Myocyte (in vitro differentiated cells): Measurements from ENCODE around the gene ATF1. TPM values are rescaled to one million over a fixed set of nuclear protein-coding genes. Genes with fewer than 3 reads are reported as not detected.

Source experiments
- DNase-seq: peaks from one replicate; pipeline ENCODE4 v3.0.0-alpha.2; 2012; ENCODE audit warnings: low read depth
- polyA plus RNA-seq: library from polyadenylated mRNA; unstranded; fragments of >200 nt; gene quantifications from one replicate; pipeline ENCODE4 v1.2.1, GENCODE V29; 2012; ENCODE audit warnings: missing spikeins
- total RNA-seq: library from RNA; depleted of rRNA; stranded (reverse); fragments of >200 nt; gene quantifications from 2 replicates; pipeline ENCODE4 v1.2.3, GENCODE V29; 2014

The ATF1 gene
- 19.2 and 27.3 TPM in 2 replicates for total RNA-seq
- 24.3 TPM for polyA plus RNA-seq

DNA sequence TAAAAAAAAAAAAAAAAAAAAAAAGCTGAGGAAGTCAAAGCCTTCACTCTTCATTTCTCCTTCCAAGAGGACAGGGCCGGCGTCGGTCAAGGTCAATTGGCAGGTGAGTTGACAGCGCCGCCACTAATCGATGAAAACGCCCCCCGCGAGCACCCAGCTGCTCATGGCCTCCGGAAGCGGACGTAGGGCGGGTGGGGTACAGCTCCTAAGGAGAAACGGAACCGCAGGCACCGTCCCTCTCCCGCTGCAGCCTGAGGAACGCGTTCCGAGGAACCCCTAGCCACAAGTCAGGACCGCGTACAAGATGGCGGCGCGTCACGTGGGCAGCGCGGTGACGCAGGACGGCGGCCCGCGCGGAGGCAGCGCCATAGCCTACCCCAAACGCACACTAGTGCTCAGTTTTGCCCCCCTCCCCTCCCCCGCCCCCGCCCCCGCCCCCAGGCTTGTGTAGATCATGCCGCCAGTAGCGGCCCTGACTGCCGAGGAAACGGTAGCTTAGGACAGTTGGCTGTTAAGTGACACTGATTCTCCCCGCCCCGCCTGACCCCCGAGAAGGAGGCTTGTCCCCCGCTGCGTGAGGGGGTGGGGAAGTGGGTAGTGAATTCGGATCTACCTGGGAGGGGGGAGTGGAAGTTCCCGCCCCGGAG, at the start of gene ATF1:
ATF1 (plus strand) TSS at position 463 of the 647 bp plus-strand sequence. CDS start 16,045 bp downstream, outside the sequence.
- peak; percentile 92 for DNase-seq

DNA sequence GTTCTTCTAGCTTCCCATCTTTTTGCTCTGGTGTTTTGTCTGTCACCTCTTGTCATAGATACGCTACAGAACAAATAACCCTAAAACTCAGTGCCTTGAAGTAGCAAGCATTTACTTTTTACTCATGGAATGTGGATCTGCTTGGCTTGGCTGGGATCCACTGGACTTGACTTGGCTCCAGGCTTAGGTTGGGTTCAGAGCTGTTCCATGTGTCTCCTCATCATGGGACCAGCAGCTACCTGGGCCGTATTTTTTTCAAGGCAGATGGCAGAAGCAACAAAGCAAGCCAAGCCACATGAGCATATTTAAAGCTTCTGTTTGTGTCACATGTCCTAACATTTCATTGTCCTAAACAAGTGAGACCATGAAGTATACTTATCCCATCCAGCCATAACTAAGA, 48.7 kb upstream of the ATF1 start:
- peak; percentile 14 for DNase-seq

DNA sequence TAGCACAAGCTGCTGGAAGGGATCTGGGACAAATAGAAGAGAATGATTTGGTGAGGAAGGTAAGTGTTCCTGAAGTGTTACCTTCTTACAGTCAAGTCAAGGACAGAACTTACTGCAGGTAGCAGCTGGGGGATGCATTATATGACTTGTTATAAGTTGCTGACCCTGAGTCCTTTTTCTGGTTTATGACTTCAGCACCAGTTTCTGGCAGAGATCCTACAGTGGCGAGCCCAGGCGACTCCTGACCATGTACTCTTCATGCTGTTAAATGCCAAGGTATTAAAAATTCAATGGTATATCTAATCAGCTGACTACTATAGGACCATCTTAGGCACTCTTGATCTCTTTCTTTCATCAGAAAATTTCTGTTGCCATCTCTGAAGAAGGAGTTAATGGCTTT, 45.1 kb upstream of the ATF1 start:
- DNase-seq: no peak

DNA sequence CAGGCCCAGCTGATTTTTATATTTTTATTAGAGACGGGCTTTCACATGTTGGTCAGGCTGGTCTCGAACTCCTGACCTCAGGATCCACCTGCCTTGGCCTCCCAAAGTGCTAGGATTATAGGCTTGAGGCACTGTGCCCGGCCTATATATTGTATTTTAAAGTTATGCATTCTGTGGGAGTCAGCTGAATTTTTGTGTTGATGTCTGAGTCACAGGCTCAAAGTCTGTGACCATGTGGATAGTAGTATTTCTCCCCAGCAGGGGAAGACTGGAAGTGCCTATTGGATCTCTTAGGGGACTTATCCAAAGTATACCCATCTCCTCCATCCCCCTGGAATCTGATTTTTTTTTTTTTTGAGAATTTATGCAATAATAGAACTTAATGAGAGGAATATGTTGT, 43.8 kb upstream of the ATF1 start:
- no peak for DNase-seq

DNA sequence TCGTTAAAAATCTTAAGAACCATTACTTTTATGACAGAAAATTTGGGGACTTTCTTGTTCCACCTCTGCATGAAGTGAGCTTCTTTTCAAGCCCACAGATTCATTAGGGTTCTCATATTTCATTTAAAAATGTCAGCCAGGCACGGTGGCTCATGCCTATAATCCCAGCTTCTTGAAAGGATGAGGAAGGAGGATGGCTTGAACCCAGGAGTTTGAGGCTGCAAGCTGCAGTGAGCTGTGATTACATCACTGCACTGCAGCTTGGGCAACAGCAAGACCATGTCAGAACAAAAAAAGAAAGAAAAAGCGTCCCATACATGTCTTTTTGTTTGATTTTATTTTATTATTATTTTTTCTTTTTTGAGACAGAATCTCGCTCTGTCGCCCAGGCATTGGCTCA, 43.4 kb upstream of the ATF1 start:
- DNase-seq: no peak

DNA sequence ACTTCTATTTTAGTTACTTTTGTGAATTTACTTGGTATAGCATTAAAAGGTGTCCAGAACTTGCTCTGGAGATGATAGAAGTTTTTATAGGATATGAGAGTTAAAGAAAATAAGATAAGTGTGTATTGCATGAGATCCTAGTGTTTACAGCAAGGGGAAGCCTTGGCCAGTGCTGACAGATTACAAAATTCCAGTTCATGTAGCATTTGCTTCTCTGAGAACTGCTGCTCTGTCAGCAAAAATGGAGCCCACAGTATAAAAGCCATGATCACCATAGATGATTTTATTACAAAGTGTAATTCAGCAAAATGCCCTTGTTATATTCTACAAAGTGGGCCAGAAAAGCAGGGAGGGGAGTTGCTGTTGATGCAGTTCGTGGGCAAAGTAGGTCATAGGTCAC, 40.0 kb upstream of the ATF1 start:
- no peak for DNase-seq

DNA sequence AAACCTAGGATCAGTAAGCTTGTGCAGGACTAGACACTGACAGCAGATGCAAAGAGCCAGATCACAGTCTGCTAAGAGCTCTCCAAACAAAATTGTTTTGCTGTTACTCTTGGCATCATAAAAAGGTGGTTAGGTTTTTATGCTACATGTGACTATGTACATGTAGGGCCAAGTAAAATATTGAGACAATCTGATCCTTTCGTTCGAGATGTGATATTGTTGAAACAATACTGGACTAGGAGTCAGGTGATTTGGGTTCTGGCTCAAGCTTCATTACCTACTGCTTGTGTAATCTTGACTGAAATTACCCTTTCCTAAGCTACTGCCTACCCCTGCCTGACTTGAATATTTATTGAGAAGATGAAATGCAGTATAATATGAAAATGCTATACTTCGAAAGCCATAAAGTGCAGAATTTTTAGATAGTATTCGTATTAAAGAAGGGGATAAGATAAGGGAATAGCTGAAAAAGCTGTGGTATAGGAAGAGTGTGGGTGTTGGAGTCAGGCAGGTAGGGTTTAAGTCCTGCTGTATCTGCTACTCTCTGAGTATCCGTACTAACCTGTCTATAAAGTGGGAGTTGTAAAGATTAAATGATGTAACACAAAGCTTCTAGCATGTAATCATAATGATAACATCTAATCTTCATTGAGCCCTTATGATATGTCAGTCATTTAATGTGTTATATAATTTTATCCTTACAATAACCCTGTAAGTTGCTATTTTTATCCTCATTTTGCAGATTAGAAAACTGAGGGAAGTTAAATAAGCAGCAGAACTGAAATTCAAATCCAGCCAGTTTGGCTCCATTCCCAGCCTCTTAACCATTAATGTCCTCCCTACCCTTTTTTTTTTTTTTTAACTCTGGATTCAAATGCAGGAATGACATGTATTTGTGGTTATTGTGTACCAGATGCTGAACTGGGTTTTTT, 38.6 kb upstream of the ATF1 start:
- DNase-seq: peak; percentile 17

DNA sequence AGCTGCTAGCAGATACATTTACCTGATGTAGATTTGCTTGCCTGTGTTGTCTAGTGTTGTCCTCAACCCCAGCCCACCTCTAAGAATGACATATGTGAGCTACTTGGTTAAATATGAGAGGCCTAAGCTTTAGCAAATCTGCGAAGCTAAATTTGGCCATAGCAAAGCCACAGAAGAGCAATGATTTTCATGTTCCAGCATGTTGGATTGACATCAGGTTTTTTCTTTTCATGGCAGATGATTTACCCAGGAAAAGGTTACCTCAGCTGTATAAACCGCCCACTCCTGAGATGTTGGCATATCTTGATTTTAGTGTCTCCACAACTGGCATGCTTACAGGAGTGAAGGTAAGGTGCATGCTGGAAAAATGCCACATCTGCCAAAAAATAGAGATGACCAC, 36.4 kb upstream of the ATF1 start:
- no peak for DNase-seq

DNA sequence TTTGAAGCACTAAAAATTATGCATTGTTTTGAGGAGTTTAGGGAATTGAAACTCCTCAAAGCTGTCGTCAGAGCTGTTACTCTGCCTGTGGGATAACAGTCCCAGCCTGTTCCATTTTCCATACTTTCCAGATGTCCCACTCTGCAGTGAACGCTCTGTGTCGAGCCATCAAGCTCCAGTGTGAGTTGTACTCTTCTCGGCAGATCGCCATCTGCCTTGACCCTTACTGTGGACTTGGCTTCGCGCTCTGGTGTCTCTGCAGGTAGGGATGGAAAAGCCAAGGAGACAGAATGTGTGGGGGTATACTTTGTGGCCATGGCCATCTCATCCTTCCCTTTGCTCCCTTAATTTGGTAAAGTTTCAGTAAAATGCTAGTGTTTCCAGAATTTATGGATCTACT, 35.5 kb upstream of the ATF1 start:
- DNase-seq: no peak

DNA sequence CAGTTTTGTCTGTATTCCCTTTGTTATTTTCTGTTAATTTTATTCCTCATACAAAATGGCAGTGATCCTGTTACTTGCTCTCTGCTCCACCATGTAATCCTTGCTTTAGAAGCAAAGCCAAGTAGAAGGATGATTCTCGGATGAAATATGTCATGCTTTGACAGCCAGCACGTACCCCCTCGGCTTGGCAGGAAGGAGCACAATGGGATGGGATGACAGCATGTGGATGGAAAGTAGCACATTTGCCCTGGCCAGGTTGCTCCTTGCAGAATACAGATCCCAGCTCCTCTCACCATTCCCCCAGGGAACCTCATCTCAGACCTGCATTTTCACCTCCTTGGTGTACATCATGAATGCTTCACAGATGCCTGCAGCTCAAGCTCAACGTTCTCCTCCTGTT, 35.1 kb upstream of the ATF1 start:
- no peak for DNase-seq

DNA sequence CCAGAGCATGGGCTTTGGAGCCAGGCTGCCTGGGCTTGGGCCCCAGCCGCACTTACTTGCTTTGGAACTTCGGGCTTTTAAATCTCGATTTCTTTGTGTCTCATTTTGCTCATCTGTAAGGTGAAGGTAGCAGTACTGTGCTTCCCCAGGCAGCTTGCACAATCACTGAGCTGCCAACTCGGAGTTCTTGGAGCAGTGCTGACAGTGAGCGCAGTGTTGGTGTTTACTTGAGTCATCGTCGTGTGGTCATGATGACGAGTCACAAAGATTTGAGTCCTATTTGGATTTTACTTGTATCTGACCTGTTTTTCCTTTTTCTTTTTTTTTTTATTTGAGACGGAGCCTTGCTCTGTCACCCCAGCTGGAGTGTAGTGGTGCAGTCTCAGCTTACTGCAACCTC, 31.3 kb upstream of the ATF1 start:
- DNase-seq: peak; percentile 53

DNA sequence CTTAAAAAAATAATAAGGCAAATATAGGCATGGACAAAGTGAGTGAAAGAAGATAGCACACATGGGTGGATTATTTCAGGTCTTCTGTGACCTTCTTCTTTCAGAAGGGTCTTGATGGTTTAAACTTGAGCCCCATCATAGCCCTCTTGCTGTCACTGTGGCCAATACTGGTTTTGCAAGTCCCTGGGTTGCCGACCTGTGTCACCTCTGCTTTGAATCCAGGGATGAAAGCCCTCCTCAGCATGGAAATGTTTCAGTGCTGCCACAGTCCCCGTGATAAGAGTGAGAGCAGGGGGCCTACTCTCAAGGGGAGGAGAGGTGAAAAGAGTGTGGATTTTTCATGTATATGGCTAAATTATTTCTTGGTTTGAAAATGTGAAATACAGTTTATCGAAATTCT, 30.2 kb upstream of the ATF1 start:
- DNase-seq: no peak

DNA sequence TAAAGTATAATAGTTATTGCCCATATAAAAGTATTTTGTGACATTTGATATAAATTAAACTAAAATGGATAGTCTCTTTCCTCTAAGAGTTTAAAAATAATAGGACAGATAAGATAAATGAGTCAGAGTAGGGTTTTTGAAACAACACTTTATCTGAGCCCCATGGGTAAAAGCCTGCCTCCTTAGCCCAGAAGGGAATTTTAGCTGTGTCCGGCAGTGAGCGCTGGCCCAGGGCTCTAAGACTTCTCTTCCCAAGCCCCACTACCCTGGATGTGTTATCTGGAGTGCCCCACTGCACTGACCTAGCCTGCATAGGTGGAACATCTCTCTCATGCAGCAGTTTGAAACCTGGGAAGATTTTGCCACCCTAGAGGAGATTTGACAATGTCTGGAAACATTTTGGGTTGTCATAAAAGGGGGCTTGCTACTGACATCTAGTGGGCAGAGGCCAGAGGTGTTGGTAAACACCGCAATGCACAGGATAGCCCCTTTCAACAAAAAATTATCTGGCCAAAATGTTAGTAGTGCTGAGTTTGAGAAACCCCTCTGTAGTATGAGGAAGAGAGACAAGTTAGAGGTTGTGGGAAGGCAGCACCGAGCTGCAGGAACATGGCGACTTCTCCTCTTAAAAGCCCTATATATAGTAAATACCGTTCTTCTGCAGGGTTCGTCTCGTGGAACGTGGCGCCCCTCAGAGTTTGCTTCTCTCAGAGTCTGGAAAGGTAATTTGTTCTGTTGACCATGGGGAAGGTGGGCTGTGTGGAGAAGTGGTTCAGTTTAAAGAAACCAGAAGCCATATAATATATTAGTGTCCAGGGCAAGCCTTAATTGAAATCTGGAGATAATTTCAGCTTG, 29.3 kb upstream of the ATF1 start:
- peak; percentile 50 for DNase-seq

DNA sequence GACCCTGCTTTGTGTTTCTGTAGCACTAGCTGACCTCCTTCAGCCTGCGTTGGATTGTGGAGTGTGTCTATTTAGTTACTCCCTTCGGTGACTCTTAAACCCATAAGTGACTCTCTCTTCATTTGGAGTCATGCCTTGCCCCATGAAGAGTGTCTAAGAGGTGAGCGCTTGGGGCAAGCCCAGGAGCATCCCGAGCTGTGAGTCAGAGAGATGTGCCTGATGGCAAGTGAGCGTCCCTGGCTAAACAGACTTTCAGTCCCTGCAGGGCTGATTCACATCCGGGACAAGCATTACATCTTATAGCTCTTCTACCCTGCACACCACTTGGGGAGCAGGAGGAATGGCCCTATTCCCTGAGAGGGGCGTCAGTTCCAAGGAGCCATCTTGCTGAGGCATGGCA, 24.3 kb upstream of the ATF1 start:
- DNase-seq: no peak

DNA sequence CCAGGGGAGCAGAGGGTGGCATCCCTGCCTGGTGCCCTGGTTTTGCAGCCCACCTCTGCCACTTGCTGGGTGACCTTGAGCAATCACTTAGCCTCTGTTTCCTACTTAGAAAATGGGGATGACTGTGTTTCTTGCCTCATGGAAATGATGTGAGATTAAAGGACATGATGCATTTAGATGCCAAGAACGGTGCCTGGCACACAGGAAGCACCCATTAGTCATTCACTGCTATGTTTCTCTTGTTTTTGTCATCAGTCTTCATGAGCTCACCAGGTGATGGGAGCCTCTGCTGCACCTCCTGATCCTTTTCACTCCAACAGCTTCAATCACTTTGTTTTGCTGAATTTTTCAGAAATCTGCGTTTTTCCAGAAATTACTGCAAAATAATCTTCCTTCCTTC, 23.6 kb upstream of the ATF1 start:
- no peak for DNase-seq

DNA sequence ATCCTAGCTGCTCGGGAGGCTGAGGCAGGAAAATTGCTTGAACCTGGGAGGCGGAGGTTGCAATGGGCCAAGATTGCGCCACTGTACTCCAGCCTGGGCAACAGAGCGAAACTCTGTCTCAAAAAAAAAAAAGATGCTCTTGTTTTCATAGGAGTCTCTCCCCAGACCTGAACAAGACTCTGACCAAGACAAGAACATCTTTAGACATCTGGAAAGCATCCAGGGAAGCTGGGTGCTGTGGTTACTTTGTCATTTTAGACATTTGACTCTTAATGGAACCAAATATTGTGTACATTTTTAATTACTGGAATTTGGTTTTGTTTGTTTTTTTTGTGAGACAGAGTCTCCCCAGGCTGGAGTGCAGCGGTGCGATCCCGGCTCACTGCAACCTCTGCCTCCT, 21.1 kb upstream of the ATF1 start:
- no peak for DNase-seq

DNA sequence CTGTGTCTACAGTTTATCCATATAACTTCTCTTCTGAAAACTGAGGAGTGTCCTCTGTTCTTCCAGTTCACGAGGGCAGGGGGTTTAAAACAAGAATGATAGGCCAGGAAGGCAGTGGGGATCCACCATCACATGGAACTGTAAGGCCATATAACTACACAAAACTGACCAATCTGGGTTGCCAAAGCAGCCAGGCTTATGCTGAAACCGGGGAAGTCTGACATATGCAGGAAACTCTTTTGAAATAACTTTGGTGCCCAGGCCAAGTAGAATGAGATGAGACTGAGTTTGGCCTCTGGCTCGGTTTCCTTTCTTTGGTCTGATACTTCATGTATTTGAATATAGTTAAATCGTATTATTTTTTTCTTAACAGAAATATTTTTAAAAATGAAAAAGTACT, 18.0 kb upstream of the ATF1 start:
- DNase-seq: no peak

DNA sequence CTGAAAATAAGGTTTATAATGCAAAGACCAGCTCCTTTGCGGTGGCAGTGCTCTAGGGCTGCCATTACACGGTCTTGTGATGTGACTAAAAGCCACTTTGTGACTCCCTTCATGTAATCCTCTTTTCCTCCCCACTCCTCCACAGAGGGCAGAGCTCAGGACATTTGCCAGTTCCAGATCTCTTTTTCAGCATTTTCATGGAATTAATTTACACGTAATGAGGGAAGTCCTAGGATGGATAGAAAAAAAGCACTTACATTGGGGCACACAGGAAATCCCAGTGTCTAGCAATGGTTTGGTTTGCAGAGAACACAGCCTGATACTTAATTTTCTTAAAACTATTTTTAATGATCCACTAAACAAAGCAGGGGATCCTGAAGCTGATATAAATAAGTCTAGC, 17.5 kb upstream of the ATF1 start:
- DNase-seq: no peak

DNA sequence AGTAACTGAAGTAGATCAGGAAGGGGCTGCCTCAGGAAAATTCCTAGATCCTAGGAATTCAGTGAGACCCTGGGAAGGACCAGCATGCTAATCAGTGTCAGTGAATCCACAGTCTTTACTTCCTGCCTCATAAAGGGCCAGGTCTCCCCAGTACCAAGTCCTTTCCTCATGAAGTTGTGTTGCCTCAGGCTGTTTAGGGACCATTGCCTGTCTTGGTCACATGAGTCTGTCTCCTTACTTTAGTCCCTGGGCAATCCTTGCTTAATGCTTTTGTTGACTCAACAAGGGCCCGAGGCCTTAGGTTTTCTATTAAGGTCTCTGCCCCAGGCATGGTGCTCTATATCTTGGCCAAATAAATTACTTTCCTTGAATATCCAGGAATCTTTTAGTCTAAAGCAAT, 16.1 kb upstream of the ATF1 start:
- DNase-seq: no peak

DNA sequence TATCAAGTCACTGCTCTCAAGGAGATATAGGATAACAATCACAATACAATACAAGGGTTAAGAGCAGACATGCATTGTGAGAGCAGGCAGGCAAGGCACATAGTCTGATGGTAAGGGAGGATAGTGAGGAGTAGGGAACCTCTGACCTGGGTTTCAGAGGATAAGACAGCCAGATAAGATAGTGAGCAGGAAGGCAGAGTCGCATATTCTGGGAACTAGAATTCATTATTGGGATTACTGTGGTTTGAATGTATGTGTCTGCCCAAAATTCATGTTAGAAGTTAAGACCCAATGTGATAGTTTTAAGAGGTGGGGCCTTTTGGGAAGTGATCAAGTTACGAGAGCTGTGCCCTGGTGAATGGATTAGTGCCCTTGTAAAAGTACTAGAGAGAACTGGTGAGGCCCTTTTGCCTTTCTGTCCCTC, 14.4 kb upstream of the ATF1 start:
- DNase-seq: no peak

DNA sequence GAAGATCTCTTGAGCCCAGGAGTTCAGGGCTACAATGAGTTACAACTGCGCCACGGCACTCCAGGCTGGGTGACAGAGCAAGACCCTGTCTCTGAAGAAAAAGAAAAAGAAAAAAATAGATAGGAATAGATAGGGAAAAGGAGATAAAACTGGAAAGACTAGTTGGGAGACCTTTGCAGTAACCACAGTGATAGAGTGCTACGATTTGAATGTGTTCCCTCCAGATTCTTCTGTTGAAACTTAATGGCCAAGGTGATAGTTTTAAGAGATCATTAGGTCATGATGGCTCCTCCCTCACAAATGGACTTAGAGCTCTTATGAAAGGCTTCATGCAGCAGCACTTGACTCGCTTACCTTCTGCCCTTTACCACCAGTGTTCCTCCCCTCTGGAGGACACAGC, 13.5 kb upstream of the ATF1 start:
- no peak for DNase-seq
